Measurements from ENCODE around the gene IL33. TPM values are rescaled to one million over a fixed set of nuclear protein-coding genes. Genes with fewer than 3 reads are reported as not detected.

Gene IL33
- total and polyA plus RNA-seq, 2 of the 8 experiments (the other 6 are each of a cell fraction or from before 2014, with no cell fraction given) = not detected

GRCh38 chr9:6197330-6197729 lies 18.3 kb upstream of the IL33 start (continued):
- TF ChIP-seq SP1 (IDR thresholded peaks at IDR 0.05; ENCODE audit: low read depth, low read length) (no peak), RAD21 (IDR thresholded peaks at IDR 0.05 in 1 of 2, conservative IDR thresholded peaks at IDR 0.05 in 1 of 2; ENCODE audit: low read depth in 2 of 2, low read length in 2 of 2) (peak; percentile 80 to 81), GTF2F1 (IDR thresholded peaks at IDR 0.05; ENCODE audit: borderline replicate concordance, low read depth, low read length) (no peak), CBX8 (IDR thresholded peaks at IDR 0.05; ENCODE audit: borderline replicate concordance, low read depth, low read length) (no peak)
